SK-N-SH (cell line): ENCODE data around the gene MED27.

Experiments used
- CTCF ChIP-seq: fragments of 200-600 bp; sonication (generic); IDR thresholded peaks from 2 replicates; pipeline ENCODE4 v1.6.1; 2017; ENCODE audit warnings: antibody characterized with exemption, mild to moderate bottlenecking, moderate library complexity
- YY1 ChIP-seq: IDR thresholded peaks from 2 replicates; pipeline ENCODE4 v1.4.0; 2012; ENCODE audit warnings: low read depth, mild to moderate bottlenecking

- no peak for TF ChIP-seq CTCF
- TF ChIP-seq YY1 = no peak
Observed at GRCh38 chr9:132075853-132076252, 3.8 kb downstream of the MED27 start.
